Gastrocnemius medialis (tissue), 4 donors: Measurements from ENCODE around the gene PDCD1. TPM values are rescaled to one million over a fixed set of nuclear protein-coding genes. Genes with fewer than 3 reads are reported as not detected.

ENCODE experiments used
- ATAC-seq, 2 donors: fragments of 150-250 bp; one replicate each; pipeline ENCODE4 v1.9.1; 2016
- DNase-seq, 2 donors: peaks; one replicate each; pipeline ENCODE4 v3.0.0-alpha.2; 2019
- H3K27ac ChIP-seq, 4 donors: fragments of 200-600 bp; sonication (generic); 1 replicate in 1 of 4; 2 replicates in 3 of 4; pipeline ENCODE4 v1.5.1; 2016 to 2018; ENCODE audit warnings: mild to moderate bottlenecking in 2 of 4, moderate library complexity in 1 of 4
- H3K27me3 ChIP-seq, 3 donors: fragments of 200-600 bp; sonication (generic) in 2 of 3; 1 replicate in 1 of 3; 2 replicates in 2 of 3; pipeline versions ENCODE4 v1.5.1 to v1.6.0; 2016 to 2019; ENCODE audit warnings: mild to moderate bottlenecking in 1 of 3, moderate library complexity in 1 of 3
- H3K36me3 ChIP-seq, 2 donors: fragments of 200-600 bp; sonication (generic) in 1 of 2; one replicate each; pipeline ENCODE4 v1.5.1; 2017 to 2018
- H3K4me1 ChIP-seq, 2 donors: fragments of 200-600 bp; sonication (generic) in 1 of 2; one replicate each; pipeline ENCODE4 v1.5.1; 2016 to 2017; ENCODE audit warnings: mild to moderate bottlenecking in 2 of 2
- H3K4me3 ChIP-seq, 4 donors: fragments of 200-600 bp; sonication (generic) in 3 of 4; 1 replicate in 1 of 4; 2 replicates in 3 of 4; pipeline ENCODE4 v1.5.1; 2016 to 2019; ENCODE audit warnings: mild to moderate bottlenecking in 2 of 4
- H3K9me3 ChIP-seq, 3 donors: fragments of 200-600 bp; sonication (generic) in 2 of 3; 1 replicate in 1 of 3; 2 replicates in 2 of 3; pipeline ENCODE4 v1.5.1; 2016 to 2019
- CTCF ChIP-seq, 5 experiments: fragments of 450-650 bp in 3 of 5; fragments of 200-600 bp in 2 of 5; sonication (generic) in 2 of 5; IDR thresholded peaks in 4 of 5; conservative IDR thresholded peaks in 1 of 5; 1 replicate in 4 of 5; 2 replicates in 1 of 5; pipeline ENCODE4 v1.5.1; 2016 to 2019; ENCODE audit warnings: antibody characterized with exemption in 5 of 5, mild to moderate bottlenecking in 3 of 5, moderate library complexity in 3 of 5
- POLR2A ChIP-seq, 2 donors: fragments of 450-650 bp; IDR thresholded peaks; one replicate each; pipeline ENCODE4 v1.6.1; 2017; ENCODE audit warnings: antibody characterized with exemption in 2 of 2, mild to moderate bottlenecking in 2 of 2, moderate library complexity in 2 of 2
- in situ Hi-C, 4 donors: fragments of 200-750 bp; cut with MboI; loops; one replicate each; pipeline versions ENCODE4 v1.15.0 to v1.8.0; 2017; ENCODE audit warnings: low sequenced_read_pairs in 4 of 4
- intact Hi-C: fragments of 100-400 bp; cut with DNase I; formaldehyde crosslinking; loops from one replicate; pipeline ENCODE4 v1.15.1; 2023; ENCODE audit warnings: low total_unique reads
- total RNA-seq, 4 donors: library from RNA; depleted of rRNA; stranded (reverse); fragments of >200 nt; gene quantifications; one replicate each; pipeline versions ENCODE4 v1.1.0 to v1.2.3, GENCODE V29; 2016

PDCD1 gene
- total RNA-seq, 4 donors from 2014 or later: 0.13 TPM; not detected in 3

GRCh38 chr2:241897231-241897916 is 38.7 kb upstream of the PDCD1 start:
- in situ Hi-C loops (no loop called here), intact Hi-C loops (no loop called here)
- no peak overlapping the region for H3K27ac ChIP-seq
- H3K36me3 ChIP-seq: no peaks in the 10 kb centered on the region
- no peaks in the 10 kb centered on the region for H3K9me3 ChIP-seq
- H3K4me1 ChIP-seq: peaks cover 7 to 12% of the 10 kb centered on the region in 2 donors
- DNase-seq (no peak), ATAC-seq (no peak)
- no peak overlapping the region for H3K4me3 ChIP-seq
- TF ChIP-seq CTCF (IDR thresholded peaks at IDR 0.05 in 4 of 5, conservative IDR thresholded peaks at IDR 0.05 in 1 of 5) (no peak), POLR2A (IDR thresholded peaks at IDR 0.05) (no peak)
- H3K27me3 ChIP-seq: peaks cover 5 to 33% (median 15%) of the 10 kb centered on the region in 3 donors

- in situ Hi-C loops: no loop called here
- DNase-seq (no peak), ATAC-seq (no peak)
- Histone ChIP-seq H3K36me3 (no peaks in the 10 kb centered on the region), H3K4me3 (no peak overlapping the region), H3K27me3 (peaks cover 5 to 33% (median 15%) of the 10 kb centered on the region in 3 donors), H3K27ac (no peak overlapping the region), H3K9me3 (no peaks in the 10 kb centered on the region), H3K4me1 (peaks cover 7 to 12% of the 10 kb centered on the region in 2 donors)
- TF ChIP-seq CTCF (IDR thresholded peaks at IDR 0.05 in 4 of 5, conservative IDR thresholded peaks at IDR 0.05 in 1 of 5): no peak
- intact Hi-C loops: no loop called here
These were observed 38.1 kb upstream of the PDCD1 start for GRCh38 chr2:241896746-241897201.

- peaks cover 5 to 25% (median 15%) of the 10 kb centered on the region in 3 donors for H3K27me3 ChIP-seq
- peak overlapping the region; percentile 34 to 50 (median 36) for H3K27ac ChIP-seq
- H3K36me3 ChIP-seq: no peaks in the 10 kb centered on the region
- intact Hi-C loops: no loop called here
- no peak overlapping the region for H3K4me3 ChIP-seq
- ATAC-seq: peak in 1 of 2 donors; percentile 22
- no peak for DNase-seq
- no peak for TF ChIP-seq POLR2A (IDR thresholded peaks at IDR 0.05)
- no peak for TF ChIP-seq CTCF (IDR thresholded peaks at IDR 0.05 in 4 of 5, conservative IDR thresholded peaks at IDR 0.05 in 1 of 5)
- in situ Hi-C loops: no loop called here
- H3K4me1 ChIP-seq: peaks cover 7 to 12% of the 10 kb centered on the region in 2 donors
- no peaks in the 10 kb centered on the region for H3K9me3 ChIP-seq
These were observed 37.3 kb upstream of the PDCD1 start for GRCh38 chr2:241895712-241896641.

GRCh38 chr2:241895427-241895711 is 36.7 kb upstream of the PDCD1 start:
- ATAC-seq: no peak
- in situ Hi-C loops (no loop called here), intact Hi-C loops (no loop called here)
- no peaks in the 10 kb centered on the region for H3K9me3 ChIP-seq
- H3K27ac ChIP-seq: peak overlapping the region in 1 of 4 donors; percentile 34
- H3K27me3 ChIP-seq: peaks cover 5 to 19% (median 14%) of the 10 kb centered on the region in 3 donors
- no peak for TF ChIP-seq CTCF (IDR thresholded peaks at IDR 0.05 in 4 of 5, conservative IDR thresholded peaks at IDR 0.05 in 1 of 5)
- no peak overlapping the region for H3K4me3 ChIP-seq
- DNase-seq: no peak
- H3K36me3 ChIP-seq: no peaks in the 10 kb centered on the region
- peaks cover 6 to 12% of the 10 kb centered on the region in 2 donors for H3K4me1 ChIP-seq
